ENCODE measurements around the gene SLC7A1. TPM values are rescaled to one million over a fixed set of nuclear protein-coding genes. Genes with fewer than 3 reads are reported as not detected.

SLC7A1 gene
- total and polyA plus RNA-seq, 2 of the 13 experiments (the other 11 are each of a cell fraction or from before 2014, with no cell fraction given) = 14.5 to 15.3 TPM

DNA sequence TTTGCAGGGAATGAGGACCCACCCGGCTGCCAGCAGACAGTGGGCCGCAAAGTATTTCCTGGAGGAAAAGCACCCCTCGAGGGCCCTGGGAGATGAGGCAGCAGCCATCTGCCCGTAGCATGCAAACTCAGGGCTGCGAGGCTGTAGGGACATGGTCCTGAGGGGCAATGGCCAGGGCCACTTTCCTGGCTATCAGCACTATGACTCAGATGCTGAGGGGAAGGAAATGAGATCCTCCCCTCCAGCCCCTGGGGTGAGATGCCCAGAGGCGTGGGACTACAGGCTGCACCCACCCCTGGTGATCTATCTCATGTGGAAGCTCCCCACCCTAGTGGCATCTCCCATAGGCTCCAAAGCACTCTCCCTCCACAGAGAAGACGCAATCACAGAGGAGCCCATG is 80.1 kb downstream of the SLC7A1 start:
- Histone ChIP-seq H3K9me3 (ENCODE audit: low read length) (no peaks in the 10 kb centered on the region), H3K27me3 (ENCODE audit: control insufficient read depth in 1 of 2, insufficient read depth in 2 of 2, low read length in 2 of 2) (no peaks in the 10 kb centered on the region), H2AFZ (ENCODE audit: low read length) (no peak overlapping the region), H4K20me1 (ENCODE audit: insufficient read depth, low read length) (peaks cover 5% of the 10 kb centered on the region; the same call in 1 of the 2 replicates), H3K79me2 (ENCODE audit: insufficient read depth, low read length) (no peaks in the 10 kb centered on the region), H3K4me3 (replicated peaks in 1 of 3; ENCODE audit: insufficient read depth in 1 of 3, low read depth in 2 of 3, low read length in 3 of 3) (no peak overlapping the region), H3K9ac (ENCODE audit: insufficient read depth, low read depth, low read length) (no peak overlapping the region), H3K27ac (ENCODE audit: extremely low read length, insufficient read depth, low read length) (no peak overlapping the region), H3K4me2 (ENCODE audit: low read depth, low read length) (no peak overlapping the region), H3K4me1 (ENCODE audit: insufficient read depth, low read length) (no peaks in the 10 kb centered on the region), H3K36me3 (replicated peaks in 1 of 2; ENCODE audit: control insufficient read depth in 1 of 2, insufficient read depth in 2 of 2, low read length in 2 of 2) (peaks cover 42 to 77% of the 10 kb centered on the region in 2 experiments)
- FAIRE-seq = no peak
- ChIA-PET CTCF (ENCODE audit: low intra/inter-chr PET ratio, low total read pairs) (no interaction called here), POLR2A (no interaction called here)
- DNase-seq (ENCODE audit: low spot score) = no peak
- ATAC-seq = no peak
- TF ChIP-seq DNMT1 (CRISPR knock-in tag; IDR thresholded peaks at IDR 0.05) = no peak
- TF ChIP-seq ARHGAP35 (CRISPR knock-in tag; IDR thresholded peaks at IDR 0.05; ENCODE audit: borderline replicate concordance) = no peak
- no peak for TF ChIP-seq ZFP36L2 (CRISPR knock-in tag; IDR thresholded peaks at IDR 0.05)
- no peak for TF ChIP-seq SKIL (CRISPR knock-in tag; IDR thresholded peaks at IDR 0.05; ENCODE audit: borderline replicate concordance)
- TF ChIP-seq ERF (CRISPR knock-in tag; IDR thresholded peaks at IDR 0.05) = no peak
- TF ChIP-seq RXRA (CRISPR knock-in tag; IDR thresholded peaks at IDR 0.05) = no peak
- TF ChIP-seq, protein P1, sequence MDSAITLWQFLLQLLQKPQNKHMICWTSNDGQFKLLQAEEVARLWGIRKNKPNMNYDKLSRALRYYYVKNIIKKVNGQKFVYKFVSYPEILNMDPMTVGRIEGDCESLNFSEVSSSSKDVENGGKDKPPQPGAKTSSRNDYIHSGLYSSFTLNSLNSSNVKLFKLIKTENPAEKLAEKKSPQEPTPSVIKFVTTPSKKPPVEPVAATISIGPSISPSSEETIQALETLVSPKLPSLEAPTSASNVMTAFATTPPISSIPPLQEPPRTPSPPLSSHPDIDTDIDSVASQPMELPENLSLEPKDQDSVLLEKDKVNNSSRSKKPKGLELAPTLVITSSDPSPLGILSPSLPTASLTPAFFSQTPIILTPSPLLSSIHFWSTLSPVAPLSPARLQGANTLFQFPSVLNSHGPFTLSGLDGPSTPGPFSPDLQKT (CRISPR knock-in tag; IDR thresholded peaks at IDR 0.05; ENCODE audit: borderline replicate concordance) = no peak
- TF ChIP-seq CEBPB (IDR thresholded peaks at IDR 0.05; ENCODE audit: borderline replicate concordance, low read depth, low read length) = no peak
- TF ChIP-seq TP53 (CRISPR knock-in tag; conservative IDR thresholded peaks at IDR 0.05) = no peak
- TF ChIP-seq TGIF2 (CRISPR knock-in tag; IDR thresholded peaks at IDR 0.05) = no peak
- no peak for TF ChIP-seq HOXA9 (CRISPR knock-in tag; IDR thresholded peaks at IDR 0.05; ENCODE audit: borderline replicate concordance)
- no peak for TF ChIP-seq ZNF768 (CRISPR knock-in tag; IDR thresholded peaks at IDR 0.05)
- TF ChIP-seq HOXA3 (CRISPR knock-in tag; IDR thresholded peaks at IDR 0.05) = no peak
- TF ChIP-seq HMG20A (CRISPR knock-in tag; IDR thresholded peaks at IDR 0.05; ENCODE audit: borderline replicate concordance) = no peak
- TF ChIP-seq ETS1 (CRISPR knock-in tag; IDR thresholded peaks at IDR 0.05) = no peak
- WGBS (ENCODE audit: low lambda C conversion rate) = 100% methylated on average over 5 of the region's 7 CpGs
- intact Hi-C loops (cut with micrococcal nuclease; ENCODE audit: unreplicated experiment) (no loop called here), in situ Hi-C loops (cut with HindIII; ENCODE audit: extremely low pct_ligation_motif_present, low pct_unique_long_range_greater_than_20kb) (no loop called here)
- no TSS peak for BruUV-seq (replicated peaks)
